Endothelial cell of umbilical vein (primary cell): ENCODE data around the gene NEIL3.

Source experiments
- CTCF ChIP-seq, 2 donors: IDR thresholded peaks; 1 replicate in 1 of 2; 2 replicates in 1 of 2; pipeline ENCODE4 v1.5.1; 2011; ENCODE audit warnings: low read length in 2 of 2, mild to moderate bottlenecking in 2 of 2, moderate library complexity in 2 of 2, control low read depth in 1 of 2, inconsistent platforms in 1 of 2, low read depth in 1 of 2; ENCODE audit not compliant: insufficient read depth in 1 of 2; ENCODE audit errors: extremely low read depth in 1 of 2
- POLR2AphosphoS5 ChIP-seq: IDR thresholded peaks from 2 replicates; pipeline ENCODE4 v1.6.1; 2012; ENCODE audit warnings: low read depth, mild to moderate bottlenecking, control low read depth, low read length, moderate library complexity; ENCODE audit not compliant: insufficient read depth

GRCh38 chr4:177308125-177308524 lies 1.5 kb upstream of the NEIL3 start:
- TF ChIP-seq CTCF (IDR thresholded peaks at IDR 0.05; ENCODE audit: extremely low read depth in 1 of 2, insufficient read depth in 1 of 2, low read depth in 1 of 2, low read length in 2 of 2) (no peak), POLR2AphosphoS5 (no peak)
